ENCODE measurements around the gene DVL2.
"Not testable (repeated sequence)": the region's sequence is repeated elsewhere in the genome, so short reads cannot be mapped to it uniquely, and the experiment has no call there.

The DVL2 gene

GRCh38 chr17:7192271-7192937 is 41.9 kb downstream of the DVL2 start:
- no peak for DNase-seq (ENCODE audit: low read depth, low spot score)
- Histone ChIP-seq H3K9me3 (ENCODE audit: control insufficient read depth, insufficient read depth, low read length) (no peaks in the 10 kb centered on the region), H3K4me1 (ENCODE audit: control insufficient read depth, insufficient read depth, low read length) (no peaks in the 10 kb centered on the region; the same call in 1 of the 2 replicates), H3K4me3 (ENCODE audit: low read length) (no peak overlapping the region), H3K36me3 (ENCODE audit: control insufficient read depth, insufficient read depth, low read length) (peaks cover 33% of the 10 kb centered on the region), H3K27ac (ENCODE audit: low read length) (no peak overlapping the region), H3K27me3 (ENCODE audit: control insufficient read depth, insufficient read depth, low read length) (no peaks in the 10 kb centered on the region)
- WGBS (ENCODE audit: insufficient coverage, insufficient read length): no CpG with 5 or more reads among the region's 12 CpGs

- Histone ChIP-seq H3K27ac (ENCODE audit: low read length) (no peak overlapping the region), H3K36me3 (ENCODE audit: control insufficient read depth, insufficient read depth, low read length) (peaks cover 29% of the 10 kb centered on the region), H3K4me1 (ENCODE audit: control insufficient read depth, insufficient read depth, low read length) (no peaks in the 10 kb centered on the region; the same call in 1 of the 2 replicates), H3K27me3 (ENCODE audit: control insufficient read depth, insufficient read depth, low read length) (no peaks in the 10 kb centered on the region), H3K9me3 (ENCODE audit: control insufficient read depth, insufficient read depth, low read length) (no peaks in the 10 kb centered on the region), H3K4me3 (ENCODE audit: low read length) (no peak overlapping the region)
- WGBS (ENCODE audit: insufficient coverage, insufficient read length): no CpG with 5 or more reads among the region's 26 CpGs
- no peak for DNase-seq (ENCODE audit: low read depth, low spot score)
These were observed 42.6 kb downstream of the DVL2 start for GRCh38 chr17:7191571-7192270.

GRCh38 chr17:7191069-7191468 is 43.2 kb downstream of the DVL2 start:
- peaks cover 23% of the 10 kb centered on the region for H3K36me3 ChIP-seq (ENCODE audit: control insufficient read depth, insufficient read depth, low read length)
- H3K27me3 ChIP-seq (ENCODE audit: control insufficient read depth, insufficient read depth, low read length): no peaks in the 10 kb centered on the region
- H3K4me3 ChIP-seq (ENCODE audit: low read length): no peak overlapping the region
- no peaks in the 10 kb centered on the region for H3K9me3 ChIP-seq (ENCODE audit: control insufficient read depth, insufficient read depth, low read length)
- no peak overlapping the region for H3K27ac ChIP-seq (ENCODE audit: low read length)
- no peaks in the 10 kb centered on the region; the same call in 1 of the 2 replicates for H3K4me1 ChIP-seq (ENCODE audit: control insufficient read depth, insufficient read depth, low read length)
- DNase-seq (ENCODE audit: low read depth, low spot score): no peak
- no CpG with 5 or more reads among the region's 12 CpGs for WGBS (ENCODE audit: insufficient coverage, insufficient read length)

- no peak overlapping the region for H3K27ac ChIP-seq (ENCODE audit: low read length)
- H3K4me1 ChIP-seq (ENCODE audit: control insufficient read depth, insufficient read depth, low read length): no peaks in the 10 kb centered on the region; the same call in 1 of the 2 replicates
- no CpG with 5 or more reads among the region's 14 CpGs for WGBS (ENCODE audit: insufficient coverage, insufficient read length)
- no peaks in the 10 kb centered on the region for H3K27me3 ChIP-seq (ENCODE audit: control insufficient read depth, insufficient read depth, low read length)
- no peak for DNase-seq (ENCODE audit: low read depth, low spot score)
- no peaks in the 10 kb centered on the region for H3K9me3 ChIP-seq (ENCODE audit: control insufficient read depth, insufficient read depth, low read length)
- no peak overlapping the region for H3K4me3 ChIP-seq (ENCODE audit: low read length)
- peaks cover 17% of the 10 kb centered on the region for H3K36me3 ChIP-seq (ENCODE audit: control insufficient read depth, insufficient read depth, low read length)
These were observed 43.9 kb downstream of the DVL2 start for GRCh38 chr17:7190276-7190917.

GRCh38 chr17:7186241-7186640 is 48.1 kb downstream of the DVL2 start:
- H3K27me3 ChIP-seq (ENCODE audit: control insufficient read depth, insufficient read depth, low read length): no peaks in the 10 kb centered on the region
- peaks cover 1% of the 10 kb centered on the region; the same call in 1 of the 2 replicates for H3K4me1 ChIP-seq (ENCODE audit: control insufficient read depth, insufficient read depth, low read length)
- H3K9me3 ChIP-seq (ENCODE audit: control insufficient read depth, insufficient read depth, low read length): no peaks in the 10 kb centered on the region
- H3K27ac ChIP-seq (ENCODE audit: low read length): no peak overlapping the region
- H3K4me3 ChIP-seq (ENCODE audit: low read length): no peak overlapping the region
- peaks cover 3% of the 10 kb centered on the region; the same call in 1 of the 2 replicates for H3K36me3 ChIP-seq (ENCODE audit: control insufficient read depth, insufficient read depth, low read length)
- no peak for DNase-seq (ENCODE audit: low read depth, low spot score)
- no CpG with 5 or more reads among the region's 7 CpGs for WGBS (ENCODE audit: insufficient coverage, insufficient read length)

- Histone ChIP-seq H3K27ac (ENCODE audit: low read length) (no peak overlapping the region), H3K9me3 (ENCODE audit: control insufficient read depth, insufficient read depth, low read length) (no peaks in the 10 kb centered on the region), H3K27me3 (ENCODE audit: control insufficient read depth, insufficient read depth, low read length) (no peaks in the 10 kb centered on the region), H3K4me3 (ENCODE audit: low read length) (no peak overlapping the region), H3K4me1 (ENCODE audit: control insufficient read depth, insufficient read depth, low read length) (peaks cover 1% of the 10 kb centered on the region; the same call in 1 of the 2 replicates), H3K36me3 (ENCODE audit: control insufficient read depth, insufficient read depth, low read length) (0 out of 2 replicates have a peak, but pooled peaks cover 2% of the 10 kb centered on the region)
- WGBS (ENCODE audit: insufficient coverage, insufficient read length): no CpG with 5 or more reads among the region's 6 CpGs
- DNase-seq (ENCODE audit: low read depth, low spot score): no peak
These were observed 49.7 kb downstream of the DVL2 start for GRCh38 chr17:7184647-7185046.

- no CpG with 5 or more reads among the region's 14 CpGs for WGBS (ENCODE audit: insufficient coverage, insufficient read length)
- Histone ChIP-seq H3K9me3 (ENCODE audit: control insufficient read depth, insufficient read depth, low read length) (no peaks in the 10 kb centered on the region), H3K4me3 (ENCODE audit: low read length) (no peak overlapping the region), H3K4me1 (ENCODE audit: control insufficient read depth, insufficient read depth, low read length) (peaks cover 1% of the 10 kb centered on the region; the same call in 1 of the 2 replicates), H3K27ac (ENCODE audit: low read length) (no peak overlapping the region), H3K27me3 (ENCODE audit: control insufficient read depth, insufficient read depth, low read length) (no peaks in the 10 kb centered on the region), H3K36me3 (ENCODE audit: control insufficient read depth, insufficient read depth, low read length) (no peaks in the 10 kb centered on the region)
- no peak for DNase-seq (ENCODE audit: low read depth, low spot score)
These were observed 50.2 kb downstream of the DVL2 start for GRCh38 chr17:7184091-7184488.

- peaks cover 1% of the 10 kb centered on the region; the same call in 1 of the 2 replicates for H3K4me1 ChIP-seq (ENCODE audit: control insufficient read depth, insufficient read depth, low read length)
- DNase-seq (ENCODE audit: low read depth, low spot score): no peak
- no peak overlapping the region for H3K27ac ChIP-seq (ENCODE audit: low read length)
- H3K36me3 ChIP-seq (ENCODE audit: control insufficient read depth, insufficient read depth, low read length): no peaks in the 10 kb centered on the region
- H3K4me3 ChIP-seq (ENCODE audit: low read length): no peak overlapping the region
- no peaks in the 10 kb centered on the region for H3K27me3 ChIP-seq (ENCODE audit: control insufficient read depth, insufficient read depth, low read length)
- no CpG with 5 or more reads among the region's 7 CpGs for WGBS (ENCODE audit: insufficient coverage, insufficient read length)
- no peaks in the 10 kb centered on the region for H3K9me3 ChIP-seq (ENCODE audit: control insufficient read depth, insufficient read depth, low read length)
These were observed 50.8 kb downstream of the DVL2 start for GRCh38 chr17:7183433-7184090.

- H3K27ac ChIP-seq (ENCODE audit: low read length); H3K36me3 ChIP-seq (ENCODE audit: control insufficient read depth, insufficient read depth, low read length); H3K4me3 ChIP-seq (ENCODE audit: low read length); H3K27me3 ChIP-seq (ENCODE audit: control insufficient read depth, insufficient read depth, low read length); DNase-seq (ENCODE audit: low read depth, low spot score); H3K4me1 ChIP-seq (ENCODE audit: control insufficient read depth, insufficient read depth, low read length); H3K9me3 ChIP-seq (ENCODE audit: control insufficient read depth, insufficient read depth, low read length): not testable (repeated sequence)
- WGBS (ENCODE audit: insufficient coverage, insufficient read length): no CpG with 5 or more reads among the region's 2 CpGs
These were observed 52.2 kb downstream of the DVL2 start for GRCh38 chr17:7182101-7182500.

All from iPS DF 6.9 (cell line).